Hepatic stellate cell (primary cell): Measurements from ENCODE around the gene GABRG1.

Experiments used
- DNase-seq: peaks from one replicate; pipeline ENCODE4 v3.0.0; 2011; ENCODE audit warnings: low spot score

The GABRG1 gene

DNA sequence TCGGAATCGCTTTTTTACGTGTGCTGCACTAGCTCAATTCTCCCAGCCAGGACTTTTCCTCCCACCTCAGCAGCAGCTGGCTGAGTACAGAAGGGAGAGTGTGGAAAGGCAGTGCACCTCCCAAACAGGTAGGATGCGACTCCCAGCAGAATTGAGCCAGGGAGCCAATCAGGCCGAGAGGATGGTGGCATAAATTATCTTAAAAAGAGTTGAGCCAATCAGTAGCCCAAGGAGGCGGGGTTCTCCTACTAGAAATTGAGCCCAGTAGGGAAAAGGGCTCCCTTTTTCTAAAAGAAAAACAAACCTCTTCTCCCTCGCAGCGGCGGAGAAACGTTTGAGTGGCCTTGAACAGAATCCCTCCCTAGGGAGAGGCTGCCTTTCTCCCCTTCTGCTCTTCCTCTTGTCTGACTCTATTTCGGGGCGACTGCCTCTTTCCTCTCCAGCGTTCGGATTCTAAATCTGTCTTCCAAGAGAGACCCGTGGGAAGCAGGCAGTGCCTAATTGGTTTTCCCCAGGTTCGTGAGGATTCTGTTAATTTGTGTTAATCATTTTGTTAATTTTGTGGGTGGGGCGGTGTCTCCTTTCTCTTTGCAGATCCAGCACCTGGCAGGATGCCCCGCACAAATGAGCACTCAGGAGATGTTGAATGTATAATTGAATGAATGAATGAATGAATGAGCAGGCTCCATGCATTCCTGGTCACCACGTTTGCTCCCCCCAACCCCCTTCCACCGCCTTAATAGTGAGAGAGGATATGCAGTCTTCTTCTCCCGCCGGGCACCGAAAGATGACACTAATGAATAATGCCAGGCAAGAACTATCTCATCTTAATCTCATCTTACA lies at the start of gene GABRG1:
Gene GABRG1, minus strand, starts transcription at position 142 of the 843 bp plus-strand sequence. Its CDS starts 141 bp downstream, at position 1.
- no peak for DNase-seq

DNA sequence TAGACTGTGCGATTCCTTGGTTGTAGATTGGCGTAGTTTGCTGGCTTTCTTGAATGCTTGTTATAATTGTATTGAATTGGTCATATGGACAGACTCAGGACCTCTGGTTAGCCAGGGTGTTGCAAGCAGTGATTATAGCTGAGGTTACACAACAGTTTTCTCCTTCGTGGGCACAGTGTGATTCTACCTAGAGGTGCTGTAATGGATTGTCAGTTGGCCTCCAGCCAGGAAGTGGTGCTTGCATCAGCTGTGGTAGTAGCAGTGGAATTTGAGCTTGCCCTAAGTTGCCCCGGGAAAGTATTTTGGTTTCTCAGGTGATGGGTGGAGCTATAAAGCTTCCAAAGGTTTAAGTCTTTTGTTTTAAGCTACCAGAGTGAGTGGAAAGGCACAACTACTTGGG lies 23.1 kb upstream of the GABRG1 start:
- DNase-seq: no peak

DNA sequence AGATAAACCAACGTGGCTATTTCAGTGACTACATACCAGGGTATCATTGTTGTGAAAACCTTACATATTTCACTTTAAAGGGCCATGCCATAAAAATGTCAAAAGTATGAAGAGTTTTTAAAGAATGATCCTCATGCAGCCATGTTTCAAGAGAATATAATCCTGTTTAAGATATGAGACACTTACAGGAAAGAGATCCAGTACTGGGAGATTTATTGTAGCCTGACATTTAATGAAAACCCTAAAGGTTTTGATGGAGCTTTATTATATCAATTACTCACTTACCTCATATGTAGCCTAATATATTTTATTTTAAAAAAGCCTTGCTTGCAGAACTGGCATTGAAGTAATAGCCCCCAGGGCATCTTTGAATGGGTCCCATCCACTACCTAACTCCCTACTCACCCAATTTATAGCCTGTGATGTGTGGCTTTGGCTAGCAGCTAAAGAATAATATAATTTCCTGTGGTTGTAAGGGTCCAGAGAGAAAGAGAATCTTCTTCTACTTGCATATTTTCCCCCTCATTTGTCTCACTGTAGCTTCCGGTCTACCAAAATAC lies 7.7 kb upstream of the GABRG1 start:
- no peak for DNase-seq

DNA sequence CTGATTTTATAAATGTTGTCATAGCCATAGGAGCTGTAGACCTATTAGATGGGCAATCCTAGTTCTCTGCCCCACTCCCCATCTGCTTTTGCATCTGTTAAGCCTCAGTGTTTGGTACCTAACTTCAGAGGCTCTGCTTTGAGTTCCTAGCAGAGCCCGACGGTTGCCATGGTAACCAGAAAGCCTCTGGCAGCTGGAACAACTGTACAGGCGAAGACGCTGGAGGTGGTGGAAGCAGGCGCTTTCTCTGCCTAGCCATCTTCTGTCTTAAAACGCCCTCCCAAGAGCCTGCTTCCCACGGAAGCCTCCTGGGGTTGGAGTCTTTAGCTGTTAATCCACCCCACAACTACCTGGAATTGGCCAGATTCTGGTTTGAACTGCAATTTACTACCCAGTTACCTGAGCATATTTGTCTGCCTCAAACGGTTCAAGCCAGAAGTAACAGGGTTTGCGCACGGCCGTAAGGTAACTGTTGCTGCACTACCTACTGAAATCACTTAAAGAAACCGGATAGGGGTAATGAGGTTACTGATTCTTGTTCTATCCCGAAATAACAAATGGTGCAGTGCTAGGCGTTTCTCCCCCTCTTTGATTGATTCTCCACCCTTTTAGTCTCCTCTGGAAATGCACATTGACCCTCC lies 1.0 kb upstream of the GABRG1 start:
- DNase-seq: no peak

DNA sequence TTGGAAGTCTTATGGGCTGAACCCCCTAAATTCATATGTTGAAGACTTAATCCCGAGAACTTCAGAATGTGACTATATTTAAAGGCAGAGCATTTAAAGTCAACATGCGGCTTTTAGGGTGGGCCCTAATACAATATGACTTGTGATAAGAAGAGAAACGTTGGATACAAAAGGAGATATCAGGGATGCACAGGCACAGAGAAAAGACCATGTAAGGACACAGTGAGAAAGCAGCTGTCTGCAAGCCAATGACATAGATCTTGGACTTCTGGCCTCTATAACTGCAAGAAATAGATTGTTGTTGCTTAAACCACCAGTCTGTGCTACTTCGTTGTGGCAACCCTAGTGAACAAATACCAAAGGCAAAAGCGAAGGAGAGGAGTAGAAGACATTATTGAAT lies 42.2 kb downstream of the GABRG1 start:
- no peak for DNase-seq

DNA sequence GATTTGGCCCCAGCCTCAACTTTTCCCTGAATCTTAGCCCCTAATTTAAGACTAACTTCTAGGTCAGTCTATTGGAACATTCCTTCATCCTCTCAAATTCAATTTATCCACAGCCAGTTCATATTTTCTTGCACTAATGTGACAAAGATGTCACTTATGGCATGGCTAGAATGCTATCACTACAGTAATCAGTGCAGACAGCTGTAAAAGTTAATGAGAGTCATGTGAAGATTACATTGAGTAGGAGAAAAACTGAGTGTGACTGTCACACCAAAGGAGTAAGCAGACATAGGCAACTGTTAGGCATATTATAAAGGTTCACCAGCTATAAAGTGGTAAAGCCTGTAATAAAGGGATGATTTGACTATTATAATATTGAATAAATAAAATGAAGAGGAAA lies 42.6 kb downstream of the GABRG1 start:
- DNase-seq: no peak

DNA sequence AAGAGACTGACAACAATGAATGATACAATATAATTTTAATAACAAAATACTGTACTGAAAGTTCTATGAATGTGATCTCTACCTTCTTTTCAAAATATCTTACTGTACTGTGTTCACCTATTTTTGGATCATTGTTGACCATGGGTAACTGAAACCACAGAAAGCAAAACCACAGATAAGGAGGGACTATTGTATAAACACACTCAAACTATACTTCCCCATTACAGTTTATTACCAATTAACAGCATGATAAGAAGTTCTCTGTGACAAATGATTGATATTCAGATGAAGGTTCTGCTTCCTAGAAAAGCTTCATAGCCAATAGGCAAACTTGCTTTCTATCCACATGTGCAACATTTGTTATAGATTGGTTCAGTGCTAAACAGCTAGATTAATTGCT lies 50.1 kb downstream of the GABRG1 start:
- no peak for DNase-seq

DNA sequence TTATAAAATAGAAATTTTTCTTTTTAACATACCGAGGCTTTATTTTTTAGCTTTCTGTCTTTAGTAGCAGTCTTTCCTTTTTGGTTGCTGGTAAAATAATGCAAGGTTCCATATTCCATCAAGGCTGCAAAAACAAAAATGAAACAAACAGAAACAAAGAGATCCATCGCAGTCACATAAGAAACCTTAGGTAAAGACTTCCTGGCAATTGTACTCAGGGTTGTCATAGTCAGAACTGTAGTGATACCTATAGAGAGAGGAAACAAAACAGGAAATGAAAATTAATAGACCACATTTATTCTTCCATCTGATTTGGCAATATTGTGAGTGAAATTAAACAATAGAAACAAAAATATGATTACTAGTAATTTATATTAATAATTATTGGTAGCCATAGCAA lies 72.5 kb downstream of the GABRG1 start:
- no peak for DNase-seq

DNA sequence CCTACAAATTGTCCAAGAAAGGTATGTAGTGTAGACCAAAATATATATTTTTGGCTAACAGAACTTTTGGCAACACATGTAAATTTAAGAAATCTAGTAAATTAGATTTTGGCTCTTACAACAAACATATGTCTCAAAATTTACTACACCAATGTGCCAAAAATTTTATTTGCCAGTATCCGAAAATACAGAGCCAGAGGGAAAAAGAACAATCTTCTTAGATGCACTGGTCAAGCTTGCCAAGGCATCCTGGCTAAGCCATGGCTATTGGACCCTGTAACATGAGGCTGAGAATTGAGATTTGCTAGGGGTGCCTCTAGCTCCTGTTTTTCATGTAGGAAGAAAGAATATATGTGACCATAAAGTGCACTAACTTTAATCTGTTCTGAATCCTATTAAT lies 91.8 kb downstream of the GABRG1 start:
- DNase-seq: no peak

DNA sequence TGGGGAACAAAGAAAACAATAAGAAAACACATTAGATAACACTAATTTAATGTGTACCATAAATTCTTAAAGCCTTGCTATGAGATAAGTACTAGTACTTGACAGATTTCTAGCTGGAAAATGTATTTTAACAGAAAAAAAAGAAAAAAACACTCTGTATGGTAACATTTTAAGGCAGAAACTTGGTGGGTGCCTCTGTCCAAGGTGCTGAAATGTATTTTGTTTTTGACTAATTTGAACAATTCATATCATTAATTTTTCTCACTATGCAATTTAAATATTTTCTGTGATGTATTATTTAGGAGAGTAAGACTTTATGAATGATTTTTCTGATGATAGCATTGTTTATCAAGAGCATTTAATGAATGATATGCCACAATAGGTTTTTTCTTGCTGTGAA lies 107.5 kb downstream of the GABRG1 start:
- DNase-seq: no peak

DNA sequence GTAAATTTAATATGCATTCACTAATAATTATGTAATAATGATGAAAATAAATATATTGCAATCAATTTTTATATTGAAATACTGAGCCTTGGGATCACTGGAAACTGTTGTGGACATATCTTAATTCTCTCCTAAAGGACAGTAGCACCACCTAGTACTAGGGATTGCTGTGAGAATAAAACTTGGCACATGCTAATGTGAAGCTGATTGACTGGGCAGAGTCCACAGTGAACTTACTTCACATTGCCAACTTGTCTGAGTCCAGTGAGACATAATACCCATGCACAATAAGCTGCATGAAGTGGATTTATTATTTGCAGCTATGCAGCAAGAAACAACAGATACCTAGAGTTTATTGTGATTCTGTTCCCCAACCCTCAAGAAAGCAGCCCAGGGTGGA lies 131.1 kb downstream of the GABRG1 start:
- no peak for DNase-seq

DNA sequence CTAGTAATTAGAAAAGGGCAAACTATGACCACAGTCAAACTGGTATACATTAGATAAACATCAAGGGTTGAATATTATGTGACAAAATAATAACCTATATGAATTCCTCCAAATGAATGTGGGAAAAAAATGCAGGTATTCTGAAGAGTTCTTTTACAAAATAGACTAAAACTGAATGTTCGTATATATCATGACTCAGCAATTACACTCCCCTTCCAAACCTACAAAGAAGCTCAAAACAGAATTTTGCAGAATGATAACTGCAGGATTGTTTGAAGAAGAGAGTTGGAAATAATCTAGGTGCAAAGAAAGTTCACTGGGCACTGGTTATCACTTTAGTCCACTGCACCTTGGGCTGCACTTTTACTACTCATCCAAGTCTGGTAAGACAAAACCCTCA lies 134.1 kb downstream of the GABRG1 start:
- DNase-seq: no peak

DNA sequence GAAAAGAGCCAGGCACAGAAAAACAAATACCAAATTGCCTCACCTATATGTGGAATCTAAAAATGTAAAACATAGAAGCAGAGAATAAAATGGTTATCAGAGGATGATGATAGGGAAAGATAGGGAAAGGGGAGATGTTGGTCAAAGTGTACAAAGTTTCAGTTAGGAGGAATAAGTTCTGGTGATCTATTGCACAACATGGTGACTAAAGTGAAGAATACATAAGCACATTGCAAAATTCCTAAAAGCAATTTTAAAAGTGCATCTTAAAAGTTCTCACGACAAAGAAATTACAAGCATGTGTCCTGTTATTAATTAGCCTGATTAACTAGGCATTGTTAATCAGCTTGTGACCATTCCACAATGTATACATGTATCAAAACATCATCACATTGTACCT lies 136.0 kb downstream of the GABRG1 start:
- DNase-seq: no peak
